HG02571 (cell line): Measurements from ENCODE around the gene ZDHHC7.
A peak's percentile ranks its signal among the peaks of the same experiment; 100 is the strongest.
"Not testable (repeated sequence)": the region's sequence is repeated elsewhere in the genome, so short reads cannot be mapped to it uniquely, and the experiment has no call there.

ENCODE experiments used
- ATAC-seq: cut with Tn5 transposase; IDR thresholded peaks from one replicate; pipeline ENCODE4 v1.9.1; 2021; ENCODE audit warnings: mild to moderate bottlenecking, moderate library complexity; ENCODE audit not compliant: unreplicated experiment

ZDHHC7 gene

GRCh38 chr16:85010931-85011845, at the start of gene ZDHHC7:
ZDHHC7 (minus strand) TSS chr16:85011535; CDS start chr16:84990618, 20,917 bp downstream.
- ATAC-seq: peak; percentile 94

GRCh38 chr16:85058909-85059308, 47.6 kb upstream of the ZDHHC7 start:
- no peak for ATAC-seq

- no peak for ATAC-seq
Observed at GRCh38 chr16:85057948-85058347, 46.6 kb upstream of the ZDHHC7 start.

- no peak for ATAC-seq
Observed at GRCh38 chr16:85057212-85057889, 46.0 kb upstream of the ZDHHC7 start.

GRCh38 chr16:85056211-85056748, 44.9 kb upstream of the ZDHHC7 start:
- ATAC-seq: no peak

- peak; percentile 64 for ATAC-seq
Observed at GRCh38 chr16:85055493-85056210, 44.3 kb upstream of the ZDHHC7 start.

GRCh38 chr16:85054948-85055492, 43.7 kb upstream of the ZDHHC7 start:
- ATAC-seq: no peak

- not testable (repeated sequence) for ATAC-seq
Observed at GRCh38 chr16:85054321-85054720, 43.0 kb upstream of the ZDHHC7 start.

GRCh38 chr16:85052536-85052935, 41.2 kb upstream of the ZDHHC7 start:
- no peak for ATAC-seq

GRCh38 chr16:85051683-85052082, 40.3 kb upstream of the ZDHHC7 start:
- no peak for ATAC-seq

GRCh38 chr16:85051067-85051581, 39.8 kb upstream of the ZDHHC7 start:
- ATAC-seq: no peak

- no peak for ATAC-seq
Observed at GRCh38 chr16:85049706-85050305, 38.5 kb upstream of the ZDHHC7 start.

- ATAC-seq: no peak
Observed at GRCh38 chr16:85048921-85049562, 37.7 kb upstream of the ZDHHC7 start.

GRCh38 chr16:85047867-85048455, 36.6 kb upstream of the ZDHHC7 start:
- ATAC-seq: no peak

- no peak for ATAC-seq
Observed at GRCh38 chr16:85046931-85047866, 35.9 kb upstream of the ZDHHC7 start.

GRCh38 chr16:85046472-85046916, 35.2 kb upstream of the ZDHHC7 start:
- no peak for ATAC-seq

- ATAC-seq: no peak
Observed at GRCh38 chr16:85045641-85046471, 34.5 kb upstream of the ZDHHC7 start.
